ENCODE measurements around the gene MRTFB. TPM values are rescaled to one million over a fixed set of nuclear protein-coding genes. Genes with fewer than 3 reads are reported as not detected.

Gene MRTFB
- total RNA-seq, 2 experiments from 2014 or later = 9.8 to 14.0 TPM

GRCh38 chr16:14268073-14268472, 197.0 kb downstream of the MRTFB start:
- ChIA-PET CTCF (no interaction called here), POLR2A (no interaction called here)

- ChIA-PET POLR2A (no interaction called here), CTCF (no interaction called here)
Observed at GRCh38 chr16:14275934-14276333, 204.8 kb downstream of the MRTFB start.

- CTCF ChIA-PET = no interaction called here
- POLR2A ChIA-PET = no interaction called here
Observed at GRCh38 chr16:14278749-14279148, 207.6 kb downstream of the MRTFB start.

GRCh38 chr16:14280541-14280940, 209.4 kb downstream of the MRTFB start:
- POLR2A ChIA-PET = no interaction called here

GRCh38 chr16:14283786-14284185, 212.7 kb downstream of the MRTFB start:
- ChIA-PET CTCF (no interaction called here), POLR2A (no interaction called here)

More at GRCh38 chr16:14280541-14280940, 209.4 kb downstream of the MRTFB start:
- CTCF ChIA-PET = no interaction called here

GRCh38 chr16:14284371-14284770, 213.3 kb downstream of the MRTFB start:
- ChIA-PET CTCF (interaction anchor here (1.7 kb wide), 1 partner anchor 35 kb away, joined by 6 read pairs; no protein-coding TSS in a partner anchor), POLR2A (no interaction called here)

GRCh38 chr16:14284930-14285512, 213.9 kb downstream of the MRTFB start:
- ChIA-PET POLR2A (interaction anchor here (0.7 to 1.0 kb wide), 2 partner anchors 363 to 365 kb away, joined by 3 to 6 read pairs; partner anchors contain the start of gene ERCC4), CTCF (interaction anchor here (0.9 to 1.7 kb wide), 4 partner anchors 15 to 365 kb away, joined by 3 to 7 read pairs (median 6); partner anchors contain the start of gene ERCC4)

- ChIA-PET CTCF (interaction anchor here (0.9 to 1.7 kb wide), 4 partner anchors 14 to 366 kb away, joined by 3 to 7 read pairs (median 6); partner anchors contain the start of gene ERCC4), POLR2A (interaction anchor here (0.5 to 1.0 kb wide), 4 partner anchors 165 to 366 kb away, joined by 3 to 6 read pairs (median 3); partner anchors contain the start of gene ERCC4)
Observed at GRCh38 chr16:14285513-14286367, 214.6 kb downstream of the MRTFB start.

GRCh38 chr16:14286368-14287230, 215.5 kb downstream of the MRTFB start:
- ChIA-PET POLR2A (interaction anchor here (1.0 kb wide), 2 partner anchors 166 to 367 kb away, joined by 3 to 6 read pairs; partner anchors contain the start of gene ERCC4), CTCF (interaction anchor here (1.2 to 1.6 kb wide), 2 partner anchors 22 to 367 kb away, joined by 3 to 6 read pairs; partner anchors contain the start of gene ERCC4)

GRCh38 chr16:14289692-14290340, 218.7 kb downstream of the MRTFB start:
- POLR2A ChIA-PET = no interaction called here
- CTCF ChIA-PET = no interaction called here

GRCh38 chr16:14291286-14291685, 220.2 kb downstream of the MRTFB start:
- ChIA-PET CTCF (no interaction called here), POLR2A (no interaction called here)

- POLR2A ChIA-PET = no interaction called here
Observed at GRCh38 chr16:14292051-14292825, 221.1 kb downstream of the MRTFB start.

GRCh38 chr16:14296663-14297062, 225.5 kb downstream of the MRTFB start:
- POLR2A ChIA-PET = no interaction called here
- CTCF ChIA-PET = no interaction called here

More at GRCh38 chr16:14292051-14292825, 221.1 kb downstream of the MRTFB start:
- CTCF ChIA-PET = no interaction called here

- ChIA-PET POLR2A (no interaction called here), CTCF (no interaction called here)
Observed at GRCh38 chr16:14298374-14299122, 227.4 kb downstream of the MRTFB start.

GRCh38 chr16:14300705-14301168, 229.6 kb downstream of the MRTFB start:
- ChIA-PET POLR2A (no interaction called here), CTCF (interaction anchor here (1.0 to 1.4 kb wide), 5 partner anchors 10 to 66 kb away, joined by 3 to 7 read pairs (median 3); no protein-coding TSS in a partner anchor)

GRCh38 chr16:14301169-14302030, 230.3 kb downstream of the MRTFB start:
- CTCF ChIA-PET = interaction anchor here (1.0 to 1.4 kb wide), 4 partner anchors 9 to 67 kb away, joined by 3 to 4 read pairs (median 3); no protein-coding TSS in a partner anchor
- POLR2A ChIA-PET = no interaction called here

GRCh38 chr16:14302031-14302398, 230.9 kb downstream of the MRTFB start:
- ChIA-PET CTCF (interaction anchor here (1.2 kb wide), 1 partner anchor 53 kb away, joined by 3 read pairs; no protein-coding TSS in a partner anchor), POLR2A (no interaction called here)

Data from activated CD8-positive, alpha-beta memory T cell treated with anti-CD3 and anti-CD28 coated beads for 36 hours (primary cell).